ENCODE results near the gene RTF2.

Gene RTF2

DNA sequence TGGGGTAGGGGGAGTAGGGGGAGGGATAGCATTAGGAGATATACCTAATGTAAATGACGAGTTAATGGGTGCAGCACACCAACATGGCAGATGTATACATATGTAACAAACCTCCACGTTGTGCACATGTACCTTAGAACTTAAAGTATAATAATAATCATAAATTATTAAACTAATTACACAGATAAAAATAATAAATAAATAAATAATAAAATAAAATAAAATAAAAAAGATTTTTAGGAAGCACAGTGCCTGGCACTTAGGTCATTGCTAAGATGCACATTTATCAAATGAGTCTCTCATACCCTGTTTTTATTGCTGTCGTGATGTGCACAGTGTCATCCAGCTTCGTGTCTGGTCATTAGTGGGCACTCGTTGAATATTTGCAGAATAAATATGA, 19.0 kb upstream of the RTF2 start:
- Mint-ChIP-seq H3K27me3 (peaks cover 8% of the 10 kb centered on the region), H3K4me1 (peaks cover 15% of the 10 kb centered on the region), H3K27ac (no peak overlapping the region), H3K9me3 (no peaks in the 10 kb centered on the region), H3K36me3 (no peaks in the 10 kb centered on the region), H3K4me3 (no peak overlapping the region)
- ATAC-seq: no peak

DNA sequence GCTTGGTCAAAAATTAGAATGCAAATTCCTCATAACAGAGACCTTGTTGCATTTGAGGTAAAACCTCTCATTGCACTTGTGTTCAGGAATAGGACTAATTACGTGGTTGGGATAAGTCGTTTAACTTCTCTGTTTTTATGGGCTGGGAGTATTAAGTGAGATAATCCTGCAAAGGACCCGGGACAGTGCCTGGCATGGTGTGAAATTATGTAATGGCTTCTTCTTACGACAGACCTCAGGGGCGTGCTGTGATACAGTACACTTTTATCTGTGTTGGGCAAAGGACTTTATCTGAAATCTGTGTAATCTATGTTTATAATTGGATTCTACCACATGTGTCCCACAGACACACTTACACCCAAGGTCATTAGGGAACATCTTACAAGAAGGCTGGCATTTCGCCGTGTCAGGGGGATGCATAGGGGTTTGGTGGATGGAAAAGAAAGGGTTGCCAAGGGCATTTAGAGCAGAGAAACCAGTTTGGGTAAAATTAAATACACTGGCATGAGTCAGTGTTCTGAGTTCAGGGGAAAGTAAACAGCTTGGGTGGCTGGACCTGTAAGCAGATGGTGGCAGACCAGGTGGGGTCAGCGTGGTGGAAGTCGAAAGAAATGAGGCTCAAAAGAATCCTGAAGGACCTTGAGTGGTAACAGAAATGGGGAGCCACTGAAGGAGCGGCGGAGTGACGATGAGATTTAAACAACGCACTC, 17.2 kb upstream of the RTF2 start:
- Mint-ChIP-seq H3K4me3 (no peak overlapping the region), H3K27ac (no peak overlapping the region), H3K9me3 (no peaks in the 10 kb centered on the region), H3K36me3 (no peaks in the 10 kb centered on the region), H3K4me1 (peaks cover 15% of the 10 kb centered on the region), H3K27me3 (no peaks in the 10 kb centered on the region)
- ATAC-seq: no peak

DNA sequence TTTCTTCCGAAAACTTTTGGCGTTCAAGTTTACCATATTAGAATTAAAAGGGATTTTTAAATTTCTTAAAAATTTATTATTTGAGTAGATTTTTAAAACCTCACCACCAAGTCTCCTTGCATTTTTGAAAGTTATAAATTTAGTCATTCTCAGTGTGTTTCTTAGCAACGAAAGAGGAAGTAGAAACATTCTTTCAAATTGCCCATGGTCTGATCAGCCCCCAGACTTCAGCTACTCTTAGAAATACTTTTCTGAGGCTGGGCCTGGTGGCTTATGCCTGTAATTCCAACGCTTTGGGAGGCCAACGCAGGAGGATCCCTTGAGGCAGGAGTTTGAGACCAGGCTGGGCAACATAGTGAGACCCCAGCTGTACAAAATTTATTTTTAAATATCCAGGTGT, 15.1 kb upstream of the RTF2 start:
- Mint-ChIP-seq H3K27me3 (no peaks in the 10 kb centered on the region), H3K27ac (peak overlapping the region; percentile 87), H3K4me1 (peaks cover 11% of the 10 kb centered on the region), H3K36me3 (no peaks in the 10 kb centered on the region), H3K9me3 (no peaks in the 10 kb centered on the region), H3K4me3 (no peak overlapping the region)
- peak; percentile 68 for ATAC-seq

DNA sequence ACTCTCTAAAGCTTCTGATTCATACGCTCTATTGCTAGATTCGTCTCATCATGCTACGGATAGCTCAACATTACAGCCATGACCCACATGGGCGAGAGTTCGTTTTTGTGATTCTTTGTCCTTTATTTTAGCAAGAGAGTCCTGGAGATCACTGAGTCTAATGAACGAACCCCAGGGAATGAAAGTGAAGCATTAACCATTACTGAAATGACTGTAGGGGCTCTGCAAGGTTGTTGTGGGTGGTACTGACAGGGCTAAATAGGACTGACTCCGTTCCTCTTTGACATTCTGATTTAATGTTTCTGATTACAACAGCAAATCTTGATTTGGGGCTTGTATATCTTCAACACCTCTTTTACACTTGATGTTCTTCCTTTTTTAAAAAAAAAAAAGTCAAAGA, 13.7 kb upstream of the RTF2 start:
- Mint-ChIP-seq H3K36me3 (no peaks in the 10 kb centered on the region), H3K27ac (peak overlapping the region; percentile 17), H3K9me3 (no peaks in the 10 kb centered on the region), H3K4me3 (no peak overlapping the region), H3K4me1 (peaks cover 8% of the 10 kb centered on the region), H3K27me3 (no peaks in the 10 kb centered on the region)
- ATAC-seq: peak; percentile 73

DNA sequence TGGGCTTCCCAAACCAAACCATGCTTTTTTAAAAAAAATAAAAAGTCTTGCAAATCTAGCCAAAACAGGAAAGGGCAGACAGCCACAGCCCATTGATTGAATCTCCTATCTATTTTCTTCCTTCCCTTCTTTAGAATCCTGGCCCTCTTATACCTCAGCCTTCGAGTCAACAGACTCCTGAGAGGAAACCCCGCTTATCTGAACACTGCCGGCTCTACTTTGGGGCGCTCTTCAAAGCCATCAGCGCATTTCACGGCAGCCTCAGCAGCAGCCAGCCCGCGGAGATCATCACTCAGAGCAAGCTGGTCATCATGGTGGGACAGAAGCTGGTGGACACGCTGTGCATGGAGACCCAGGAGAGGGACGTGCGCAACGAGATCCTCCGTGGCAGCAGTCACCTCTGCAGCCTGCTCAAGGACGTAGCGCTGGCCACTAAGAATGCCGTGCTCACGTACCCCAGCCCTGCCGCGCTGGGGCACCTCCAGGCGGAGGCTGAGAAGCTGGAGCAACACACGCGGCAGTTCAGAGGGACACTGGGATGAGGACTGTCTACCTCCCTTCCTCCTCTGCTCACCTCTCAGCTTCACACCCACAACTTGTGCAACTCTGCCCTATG, 10.1 kb upstream of the RTF2 start:
- peaks cover 6% of the 10 kb centered on the region for H3K4me1 Mint-ChIP-seq
- no peaks in the 10 kb centered on the region for H3K27me3 Mint-ChIP-seq
- no peak overlapping the region for H3K27ac Mint-ChIP-seq
- no peak for ATAC-seq
- H3K9me3 Mint-ChIP-seq: no peaks in the 10 kb centered on the region
- no peaks in the 10 kb centered on the region for H3K36me3 Mint-ChIP-seq
- H3K4me3 Mint-ChIP-seq: no peak overlapping the region

DNA sequence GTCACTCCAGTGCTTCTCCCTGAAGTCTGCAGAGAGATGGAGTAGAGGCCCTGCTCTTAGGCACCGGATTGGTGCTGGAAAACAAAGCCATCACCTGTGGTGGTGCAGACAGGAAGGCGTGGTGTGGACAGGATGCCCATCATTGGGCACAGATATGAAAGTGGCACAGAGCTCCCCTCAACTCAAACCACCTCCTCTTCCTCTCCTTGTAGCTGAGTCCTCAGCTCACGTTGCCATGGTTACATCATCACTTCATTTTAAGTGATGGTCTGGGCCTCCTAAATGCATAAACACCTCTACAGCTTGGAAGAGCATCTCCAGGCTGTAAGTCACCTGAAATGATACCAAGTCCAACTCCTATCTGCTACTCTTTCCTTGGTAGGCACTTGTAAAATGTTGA, 8.0 kb upstream of the RTF2 start:
- Mint-ChIP-seq H3K27me3 (no peaks in the 10 kb centered on the region), H3K4me3 (no peak overlapping the region), H3K36me3 (no peaks in the 10 kb centered on the region), H3K9me3 (no peaks in the 10 kb centered on the region), H3K27ac (no peak overlapping the region), H3K4me1 (no peaks in the 10 kb centered on the region)
- no peak for ATAC-seq

DNA sequence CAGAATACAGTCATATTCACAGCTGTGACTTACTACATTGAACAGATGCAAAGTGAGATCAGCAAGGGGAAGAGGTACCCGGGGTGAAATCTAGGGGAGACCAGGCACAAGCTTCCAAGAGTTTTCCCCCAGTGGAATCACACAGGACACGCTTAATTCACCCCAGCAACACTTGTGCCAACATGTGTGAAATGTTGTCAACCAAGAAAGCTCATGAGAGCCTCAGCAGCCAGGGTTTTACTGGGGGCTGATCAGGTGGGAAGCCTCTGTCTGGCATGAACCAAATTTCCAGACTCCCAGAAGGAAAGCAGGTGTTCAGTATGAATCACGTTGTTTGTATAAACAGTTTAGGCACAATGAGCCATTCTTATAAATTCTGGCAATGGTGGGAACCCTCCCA, 6.9 kb upstream of the RTF2 start:
- no peaks in the 10 kb centered on the region for H3K9me3 Mint-ChIP-seq
- H3K4me1 Mint-ChIP-seq: peaks cover 10% of the 10 kb centered on the region
- no peaks in the 10 kb centered on the region for H3K36me3 Mint-ChIP-seq
- no peaks in the 10 kb centered on the region for H3K27me3 Mint-ChIP-seq
- no peak for ATAC-seq
- no peak overlapping the region for H3K27ac Mint-ChIP-seq
- H3K4me3 Mint-ChIP-seq: no peak overlapping the region

DNA sequence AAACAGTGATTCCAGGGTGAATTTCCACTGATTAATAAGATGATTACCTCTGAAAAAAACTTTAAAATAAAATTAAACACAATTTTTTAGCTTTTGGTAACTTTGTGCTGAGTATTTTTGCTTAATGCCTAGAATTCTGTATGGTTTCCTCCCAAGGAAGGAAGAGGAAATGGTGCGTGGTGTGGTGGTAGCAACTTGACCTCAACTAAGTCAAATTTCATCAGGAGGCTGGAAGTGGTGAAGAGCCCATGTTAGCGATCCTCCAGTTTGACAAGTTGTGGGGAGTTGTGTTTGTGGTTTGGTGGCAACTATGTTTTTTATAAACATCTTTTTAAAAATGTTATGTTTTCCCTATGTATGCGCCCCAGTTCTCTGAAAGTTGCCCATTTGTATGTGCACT, 5.0 kb upstream of the RTF2 start:
- Mint-ChIP-seq H3K27me3 (no peaks in the 10 kb centered on the region), H3K4me3 (no peak overlapping the region), H3K36me3 (no peaks in the 10 kb centered on the region), H3K27ac (no peak overlapping the region), H3K4me1 (peaks cover 18% of the 10 kb centered on the region), H3K9me3 (no peaks in the 10 kb centered on the region)
- no peak for ATAC-seq

DNA sequence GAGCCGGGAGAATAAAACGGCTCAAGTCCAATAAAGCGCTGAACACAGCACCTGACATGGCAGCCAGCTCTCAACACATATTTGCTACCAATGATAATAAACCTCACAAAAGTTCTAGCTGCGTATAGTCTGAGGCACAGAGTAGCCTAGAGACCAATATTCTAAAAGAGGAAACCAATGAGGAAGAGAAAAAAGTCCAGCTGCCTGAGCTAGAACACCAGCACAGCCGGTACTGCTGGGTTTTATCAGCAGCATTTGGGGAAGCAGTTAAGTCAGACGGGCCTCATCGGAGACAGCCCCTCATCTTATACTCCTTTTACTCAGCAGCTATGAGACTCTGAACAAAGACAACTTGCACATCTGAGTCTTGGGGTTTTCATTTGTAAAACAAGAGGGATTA, 2.4 kb upstream of the RTF2 start:
- Mint-ChIP-seq H3K36me3 (no peaks in the 10 kb centered on the region), H3K4me3 (peak overlapping the region; percentile 5), H3K9me3 (no peaks in the 10 kb centered on the region), H3K4me1 (peaks cover 41% of the 10 kb centered on the region), H3K27me3 (no peaks in the 10 kb centered on the region), H3K27ac (peak overlapping the region; percentile 76)
- peak; percentile 78 for ATAC-seq

DNA sequence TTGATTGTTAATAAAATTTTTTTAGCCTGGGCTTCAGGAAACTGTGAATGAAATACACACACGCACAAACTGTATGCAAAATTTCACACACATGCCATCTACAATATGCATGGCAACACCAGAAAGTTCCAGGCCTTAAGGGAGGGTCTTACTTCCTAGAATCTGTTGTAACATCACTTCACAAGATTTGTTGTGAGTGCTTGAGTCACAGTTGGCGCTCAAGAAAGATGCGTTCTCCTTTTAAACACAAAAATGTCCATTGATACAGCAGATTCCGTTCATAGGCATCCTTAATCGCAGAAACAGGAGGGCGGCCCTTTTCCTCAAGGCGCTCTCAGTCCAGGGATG, 485 bp upstream of the RTF2 start:
- ATAC-seq: no peak

DNA sequence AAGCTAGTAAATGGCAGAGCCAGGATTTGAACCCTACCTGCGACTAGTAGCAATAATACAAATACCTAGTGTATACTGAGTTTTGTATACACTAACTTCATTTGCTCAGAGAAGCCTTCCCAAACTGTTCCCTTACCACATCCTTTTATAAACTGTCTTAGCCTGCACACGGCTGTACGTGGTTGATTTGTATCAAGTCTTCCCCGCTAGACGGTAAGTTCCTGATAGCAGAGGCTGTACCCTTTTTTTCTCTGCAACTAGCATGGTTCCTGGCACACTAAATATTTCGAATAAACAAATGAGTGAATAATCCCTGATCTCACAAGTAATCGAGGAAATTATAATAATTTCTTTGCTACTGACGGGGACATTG, 636 bp downstream of the RTF2 start:
- Mint-ChIP-seq H3K36me3 (peaks cover 9% of the 10 kb centered on the region), H3K27ac (peak overlapping the region; percentile 95), H3K4me1 (peaks cover 46% of the 10 kb centered on the region), H3K9me3 (no peaks in the 10 kb centered on the region), H3K27me3 (no peaks in the 10 kb centered on the region), H3K4me3 (peak overlapping the region; percentile 95)
- ATAC-seq: no peak

More for the DNA sequence above, 485 bp upstream of the RTF2 start:
- Mint-ChIP-seq H3K27ac (peak overlapping the region; percentile 95), H3K4me1 (peaks cover 46% of the 10 kb centered on the region), H3K27me3 (no peaks in the 10 kb centered on the region), H3K36me3 (peaks cover under 1% of the 10 kb centered on the region), H3K4me3 (peak overlapping the region; percentile 95), H3K9me3 (no peaks in the 10 kb centered on the region)

DNA sequence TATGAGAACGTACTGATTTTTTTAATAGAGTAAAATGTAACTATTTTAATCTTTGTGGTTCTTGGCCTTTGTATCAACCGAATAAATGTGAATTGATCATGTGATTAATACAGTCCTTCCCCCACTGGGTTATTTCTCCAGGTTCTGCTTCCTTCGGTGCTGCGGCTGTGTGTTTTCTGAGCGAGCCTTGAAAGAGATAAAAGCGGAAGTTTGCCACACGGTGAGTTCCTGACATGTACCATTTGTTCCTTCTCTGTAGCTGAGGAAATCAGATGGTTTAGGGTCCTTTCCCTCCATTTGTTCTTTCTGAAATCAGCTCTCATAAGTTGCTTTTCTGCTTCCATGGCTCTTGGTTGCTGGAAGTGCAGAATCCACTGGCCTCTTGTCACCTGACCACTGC, 15.5 kb downstream of the RTF2 start:
- Mint-ChIP-seq H3K27ac (peak overlapping the region; percentile 71), H3K36me3 (peaks cover 84% of the 10 kb centered on the region), H3K4me1 (peaks cover 26% of the 10 kb centered on the region), H3K27me3 (no peaks in the 10 kb centered on the region), H3K9me3 (no peaks in the 10 kb centered on the region), H3K4me3 (peak overlapping the region; percentile 27)
- peak; percentile 54 for ATAC-seq

DNA sequence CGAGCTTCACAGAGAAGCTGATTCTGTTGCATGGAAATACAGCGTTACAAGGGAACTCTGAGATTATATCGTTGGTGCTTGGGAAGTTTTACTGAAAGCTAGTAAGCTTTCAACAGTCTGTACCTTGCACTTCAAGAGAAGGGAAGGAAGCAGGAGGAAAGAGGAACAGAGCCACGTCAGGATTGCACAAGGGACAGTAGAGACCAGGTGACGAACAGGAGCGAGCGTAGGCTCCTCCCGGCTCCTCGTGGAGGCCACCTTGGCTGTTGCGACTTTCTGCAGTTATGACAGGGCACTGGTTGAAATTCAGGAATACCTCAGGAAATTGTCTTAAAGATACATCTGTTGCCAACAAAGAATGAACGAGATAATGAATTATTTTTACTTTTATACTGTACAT, 18.8 kb downstream of the RTF2 start:
- Mint-ChIP-seq H3K9me3 (no peaks in the 10 kb centered on the region), H3K36me3 (peaks cover 86% of the 10 kb centered on the region), H3K27me3 (no peaks in the 10 kb centered on the region), H3K4me1 (peaks cover 26% of the 10 kb centered on the region), H3K27ac (no peak overlapping the region), H3K4me3 (no peak overlapping the region)
- no peak for ATAC-seq

DNA sequence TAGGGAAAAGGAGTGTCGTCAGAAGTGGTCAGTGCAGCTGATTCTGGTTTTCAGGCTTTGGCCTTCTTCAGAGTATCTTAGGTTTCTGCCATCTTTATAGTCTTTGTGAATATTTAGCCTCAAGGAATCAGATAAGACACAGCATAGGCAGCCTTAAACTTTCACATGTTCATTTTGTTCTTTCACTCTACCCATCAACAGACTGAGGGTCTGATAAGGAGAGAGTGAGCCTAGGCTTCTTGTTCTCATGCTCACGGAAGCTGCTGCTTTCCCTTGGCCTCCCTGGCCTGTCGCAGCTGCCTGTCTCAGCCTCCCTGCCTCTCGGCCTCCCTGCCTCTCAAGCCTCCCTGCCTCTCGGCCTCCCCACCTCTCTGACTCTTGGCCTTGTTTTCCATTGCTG, 20.1 kb downstream of the RTF2 start:
- peaks cover 18% of the 10 kb centered on the region for H3K4me1 Mint-ChIP-seq

DNA sequence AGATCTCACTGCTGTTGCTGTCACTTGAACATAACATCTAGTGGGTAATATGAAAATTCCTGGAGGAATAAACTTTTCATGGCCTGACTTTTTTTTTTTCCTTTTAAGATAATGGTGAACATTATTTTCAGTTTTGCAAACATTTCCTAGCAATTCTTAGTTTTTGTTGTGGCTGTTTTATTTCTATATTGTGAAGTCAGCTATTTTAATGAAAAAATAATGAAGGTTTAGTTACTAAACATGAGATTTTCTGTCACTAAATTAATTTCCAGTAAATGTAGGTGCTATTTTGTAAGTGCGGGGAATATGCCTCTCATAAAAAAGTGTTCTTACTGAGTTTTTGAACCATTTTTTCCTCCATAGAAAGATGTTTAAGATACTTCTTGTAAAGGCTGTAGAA, 32.7 kb downstream of the RTF2 start:
- H3K27ac Mint-ChIP-seq: no peak overlapping the region
- H3K36me3 Mint-ChIP-seq: peaks cover 40% of the 10 kb centered on the region
- no peaks in the 10 kb centered on the region for H3K4me1 Mint-ChIP-seq
- no peaks in the 10 kb centered on the region for H3K27me3 Mint-ChIP-seq
- H3K9me3 Mint-ChIP-seq: peaks cover 4% of the 10 kb centered on the region
- H3K4me3 Mint-ChIP-seq: no peak overlapping the region
- ATAC-seq: no peak

More for the DNA sequence above, 20.1 kb downstream of the RTF2 start:
- no peak for ATAC-seq
- Mint-ChIP-seq H3K36me3 (peaks cover 89% of the 10 kb centered on the region), H3K27ac (no peak overlapping the region), H3K9me3 (no peaks in the 10 kb centered on the region), H3K27me3 (no peaks in the 10 kb centered on the region), H3K4me3 (no peak overlapping the region)

DNA sequence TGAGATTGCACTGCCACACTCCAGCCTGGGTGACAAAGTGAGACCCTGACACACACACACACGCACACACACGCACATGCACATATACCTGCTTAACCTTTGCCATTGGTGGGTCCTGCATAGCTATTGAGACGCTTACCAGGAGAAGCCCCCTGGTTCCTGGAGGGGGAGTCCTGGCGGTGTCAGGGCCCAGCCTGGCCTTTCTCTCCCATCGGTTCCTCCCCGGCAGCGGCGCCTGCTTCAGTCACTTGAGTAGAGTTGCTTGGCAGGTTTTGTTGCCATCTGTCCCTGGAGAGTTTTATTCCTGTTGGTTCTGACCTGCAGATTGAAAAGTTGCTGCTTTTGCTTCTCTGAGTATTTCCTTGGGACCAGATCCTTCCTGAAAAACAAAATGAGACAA, 35.5 kb downstream of the RTF2 start:
- H3K4me1 Mint-ChIP-seq: no peaks in the 10 kb centered on the region
- no peak for ATAC-seq
- H3K4me3 Mint-ChIP-seq: no peak overlapping the region
- H3K27me3 Mint-ChIP-seq: no peaks in the 10 kb centered on the region
- H3K27ac Mint-ChIP-seq: no peak overlapping the region
- peaks cover 27% of the 10 kb centered on the region for H3K36me3 Mint-ChIP-seq
- H3K9me3 Mint-ChIP-seq: no peaks in the 10 kb centered on the region

Data from stimulated activated memory B cell treated with anti-CD40 and anti-IgM and Interleukin-4, amounts not matched to agents 10 μg/mL and 1 μg/mL and 100 μg/mL, for 72 hours (primary cell).